ENCODE measurements around the gene ARHGEF4.

ARHGEF4 gene

DNA sequence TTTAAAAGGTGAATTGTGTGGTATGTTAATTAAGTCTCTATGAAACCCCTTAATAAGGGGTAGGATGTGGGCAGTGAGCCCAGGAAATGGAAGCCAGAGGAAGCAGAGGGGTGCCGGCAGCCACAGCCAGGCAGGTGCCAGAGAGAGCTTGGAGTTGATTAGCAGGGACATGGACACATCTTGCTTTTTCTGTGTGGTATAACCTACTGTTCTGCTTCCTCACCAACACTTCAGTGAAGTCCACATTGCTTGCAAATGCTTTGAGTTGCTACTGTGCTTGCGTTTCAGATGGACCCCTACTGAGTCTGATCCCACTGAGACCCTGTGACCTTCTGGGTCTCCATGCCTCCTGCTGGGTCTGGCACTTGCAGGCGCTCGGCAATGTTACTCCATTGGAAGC is 30.3 kb upstream of the ARHGEF4 start:
- TF ChIP-seq, protein P1, sequence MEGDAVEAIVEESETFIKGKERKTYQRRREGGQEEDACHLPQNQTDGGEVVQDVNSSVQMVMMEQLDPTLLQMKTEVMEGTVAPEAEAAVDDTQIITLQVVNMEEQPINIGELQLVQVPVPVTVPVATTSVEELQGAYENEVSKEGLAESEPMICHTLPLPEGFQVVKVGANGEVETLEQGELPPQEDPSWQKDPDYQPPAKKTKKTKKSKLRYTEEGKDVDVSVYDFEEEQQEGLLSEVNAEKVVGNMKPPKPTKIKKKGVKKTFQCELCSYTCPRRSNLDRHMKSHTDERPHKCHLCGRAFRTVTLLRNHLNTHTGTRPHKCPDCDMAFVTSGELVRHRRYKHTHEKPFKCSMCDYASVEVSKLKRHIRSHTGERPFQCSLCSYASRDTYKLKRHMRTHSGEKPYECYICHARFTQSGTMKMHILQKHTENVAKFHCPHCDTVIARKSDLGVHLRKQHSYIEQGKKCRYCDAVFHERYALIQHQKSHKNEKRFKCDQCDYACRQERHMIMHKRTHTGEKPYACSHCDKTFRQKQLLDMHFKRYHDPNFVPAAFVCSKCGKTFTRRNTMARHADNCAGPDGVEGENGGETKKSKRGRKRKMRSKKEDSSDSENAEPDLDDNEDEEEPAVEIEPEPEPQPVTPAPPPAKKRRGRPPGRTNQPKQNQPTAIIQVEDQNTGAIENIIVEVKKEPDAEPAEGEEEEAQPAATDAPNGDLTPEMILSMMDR (conservative IDR thresholded peaks at IDR 0.05; ENCODE audit: low read depth, low read length): no peak
- no peak overlapping the region for H3K4me3 ChIP-seq (ENCODE audit: low read length)
- no peak for DNase-seq (ENCODE audit: low read depth)

DNA sequence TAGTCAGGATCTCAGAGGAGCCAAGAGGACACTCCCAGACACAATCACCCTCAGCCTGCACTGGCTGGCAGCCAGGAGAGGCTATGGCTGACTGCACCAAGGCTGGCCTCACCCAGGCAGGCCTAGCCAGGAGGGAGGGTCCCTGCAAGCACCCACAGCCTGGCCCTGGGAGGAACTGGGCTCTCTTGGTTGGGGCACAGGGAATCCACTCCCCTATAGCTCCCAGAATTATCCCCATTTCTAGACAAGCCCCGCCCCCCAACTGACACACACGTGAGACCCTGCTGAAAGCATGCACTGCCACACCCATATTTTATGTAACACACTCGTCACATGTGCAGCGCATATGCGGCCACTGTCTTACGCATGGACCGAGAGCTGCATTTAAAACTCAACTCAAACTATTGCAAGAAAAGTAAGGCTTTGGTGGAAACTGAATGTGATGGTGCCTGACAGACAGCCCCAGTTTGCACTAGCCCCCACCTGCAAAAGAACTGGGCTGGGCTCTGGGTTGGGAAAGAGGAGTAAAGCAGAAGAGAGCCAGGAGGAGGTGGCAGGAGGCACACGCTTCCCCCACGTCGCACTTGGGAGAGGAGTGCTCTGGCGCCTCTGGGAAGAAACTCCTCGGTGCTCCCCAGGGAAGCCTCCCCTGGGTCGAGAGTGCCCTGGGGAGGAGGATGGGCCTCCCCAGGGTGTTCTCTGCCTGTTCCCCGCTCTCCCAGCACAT is 28.9 kb upstream of the ARHGEF4 start:
- TF ChIP-seq, protein P1 (conservative IDR thresholded peaks at IDR 0.05; ENCODE audit: low read depth, low read length): no peak
- DNase-seq (ENCODE audit: low read depth): no peak
- H3K4me3 ChIP-seq (ENCODE audit: low read length): no peak overlapping the region

DNA sequence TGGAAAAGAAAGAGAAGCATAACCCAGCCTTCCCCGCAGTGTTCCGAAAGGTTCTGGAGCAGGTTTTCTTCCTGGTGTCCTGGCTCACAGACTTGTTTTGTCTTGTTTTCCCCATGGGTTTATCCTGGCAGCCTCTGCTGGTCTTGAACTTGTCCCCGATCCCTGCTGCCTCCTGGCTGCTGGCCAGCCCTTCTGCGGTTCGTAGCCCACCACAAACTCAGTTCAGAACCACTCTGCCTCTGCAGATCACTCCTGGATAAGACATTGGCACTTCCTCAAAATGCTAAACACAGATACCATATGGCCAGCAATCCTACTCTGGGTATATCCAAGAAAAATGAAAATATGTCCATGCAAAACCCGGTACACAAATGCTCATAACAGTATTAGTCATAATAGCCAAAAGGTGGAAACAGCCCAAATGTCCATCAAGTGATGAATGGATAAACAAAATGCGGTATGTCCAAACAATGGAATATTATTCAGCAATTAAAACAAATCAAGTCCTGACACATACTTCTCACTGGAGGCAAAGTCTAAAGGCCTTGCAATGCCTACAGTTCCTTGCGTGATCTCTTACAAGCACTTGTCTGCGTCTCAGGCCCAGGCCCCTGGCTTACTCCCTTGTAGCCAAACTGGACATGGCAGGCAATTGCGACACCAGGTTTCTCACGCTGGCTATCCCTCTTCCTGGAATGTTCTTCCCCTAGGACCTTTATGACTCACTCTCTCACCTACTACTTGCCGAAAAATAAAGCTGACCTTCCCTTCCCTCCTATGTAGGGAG is 28.0 kb upstream of the ARHGEF4 start:
- DNase-seq (ENCODE audit: low read depth): no peak
- H3K4me3 ChIP-seq (ENCODE audit: low read length): no peak overlapping the region
- TF ChIP-seq, protein P1 (conservative IDR thresholded peaks at IDR 0.05; ENCODE audit: low read depth, low read length): no peak

DNA sequence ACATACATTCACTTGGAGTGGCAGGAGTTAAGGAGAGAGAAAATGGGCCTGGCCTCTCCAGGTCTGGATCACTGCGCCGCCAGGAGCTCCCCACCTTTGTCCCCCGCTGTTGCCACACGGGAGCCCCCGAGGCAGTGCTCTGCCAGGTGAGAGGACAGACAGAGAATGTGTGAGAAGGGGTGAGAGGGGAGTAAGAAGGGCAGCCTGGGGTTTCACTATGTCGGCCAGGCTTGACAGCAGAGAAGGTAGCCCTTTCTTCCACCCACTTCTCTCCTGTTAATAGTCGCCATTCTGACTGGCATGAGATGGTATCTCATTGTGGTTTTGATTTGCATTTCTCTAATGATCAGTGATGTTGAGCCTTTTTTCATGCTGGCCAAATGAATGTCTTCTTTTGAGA is 26.2 kb upstream of the ARHGEF4 start:
- TF ChIP-seq, protein P1 (conservative IDR thresholded peaks at IDR 0.05; ENCODE audit: low read depth, low read length): no peak
- DNase-seq (ENCODE audit: low read depth): no peak
- H3K4me3 ChIP-seq (ENCODE audit: low read length): no peak overlapping the region

DNA sequence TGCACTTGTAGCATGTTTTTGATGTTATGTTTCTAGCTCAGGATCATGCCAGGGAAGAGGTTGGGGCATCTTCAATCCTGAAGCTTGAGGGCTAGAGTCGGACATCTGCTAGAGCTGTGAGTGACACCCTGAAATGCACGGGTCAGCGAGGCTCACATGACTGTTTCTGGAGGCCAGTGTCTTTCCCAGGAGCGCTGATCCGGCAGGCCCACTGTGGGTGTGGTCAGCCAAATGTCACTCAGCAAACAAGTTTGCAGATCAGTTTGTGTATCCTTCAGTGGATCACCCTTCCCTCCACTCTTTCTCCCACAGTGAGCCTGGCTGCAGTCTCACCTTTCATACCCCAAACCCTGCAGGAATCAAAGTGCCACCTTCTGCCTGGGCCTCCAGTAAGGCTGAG is 23.0 kb upstream of the ARHGEF4 start:
- DNase-seq (ENCODE audit: low read depth): no peak
- TF ChIP-seq, protein P1 (conservative IDR thresholded peaks at IDR 0.05; ENCODE audit: low read depth, low read length): no peak
- no peak overlapping the region for H3K4me3 ChIP-seq (ENCODE audit: low read length)

DNA sequence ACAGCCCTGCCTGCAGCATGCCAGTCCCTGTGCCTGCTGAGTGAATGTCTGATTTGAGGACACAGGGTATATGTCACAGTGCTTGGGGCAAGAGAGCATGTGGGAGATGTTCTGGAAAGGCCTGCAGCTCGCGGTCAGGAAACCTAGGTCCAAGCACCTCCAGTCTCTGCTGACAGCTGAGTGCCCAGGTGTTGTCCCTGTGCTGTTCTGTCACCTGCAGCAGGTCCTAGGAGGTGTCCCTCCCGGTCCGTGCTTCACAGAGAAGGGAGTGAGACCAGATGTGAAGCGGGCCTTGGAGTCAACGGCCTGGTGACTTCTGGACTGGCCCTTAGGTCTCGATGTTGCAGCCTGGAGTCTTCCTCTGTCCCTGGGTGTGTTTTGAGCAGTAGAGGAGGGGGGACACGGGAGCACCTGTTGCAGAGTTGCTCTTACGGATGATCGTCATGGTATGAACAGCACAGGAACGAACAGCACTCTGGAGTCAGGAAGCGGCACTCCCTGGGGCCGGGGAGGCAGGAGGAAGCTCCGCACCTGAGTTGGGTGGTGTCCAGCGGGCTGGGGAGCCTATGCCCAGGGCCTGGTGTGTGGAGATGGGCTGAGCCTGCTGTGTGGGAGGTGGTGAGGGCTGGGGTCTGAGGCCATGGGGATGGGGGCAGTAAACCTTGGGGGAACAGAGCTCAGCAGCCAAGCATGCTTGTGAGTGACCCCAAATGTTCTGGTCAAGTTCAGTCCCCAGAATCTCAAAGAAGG is 21.6 kb upstream of the ARHGEF4 start:
- H3K4me3 ChIP-seq (ENCODE audit: low read length): no peak overlapping the region
- no peak for DNase-seq (ENCODE audit: low read depth)
- TF ChIP-seq, protein P1 (conservative IDR thresholded peaks at IDR 0.05; ENCODE audit: low read depth, low read length): no peak

Data from retinal pigment epithelial cell (primary cell).